ENCODE results near the gene REC114. TPM values are rescaled to one million over a fixed set of nuclear protein-coding genes. Genes with fewer than 3 reads are reported as not detected.

The REC114 gene
- total and polyA plus RNA-seq, 2 of the 8 experiments (the other 6 are each of a cell fraction or from before 2014, with no cell fraction given): 0.12 TPM; not detected in 1

- Histone ChIP-seq H3K79me1 (ENCODE audit: low read depth, low read length) (no peaks in the 10 kb centered on the region), H3K9me3 (ENCODE audit: insufficient read depth in 2 of 2, low read depth in 1 of 2, low read length in 1 of 2) (no peaks in the 10 kb centered on the region), H3K56ac (replicated peaks; ENCODE audit: insufficient read length, low read depth, low read length) (no peak overlapping the region), H3K27ac (ENCODE audit: low read depth, low read length) (no peak overlapping the region), H2BK12ac (ENCODE audit: low read depth, low read length) (no peak overlapping the region), H3K4me2 (ENCODE audit: insufficient read depth in 1 of 2, low read depth in 2 of 2, low read length in 2 of 2) (no peak overlapping the region), H2BK15ac (ENCODE audit: low read length) (no peak overlapping the region), H3K14ac (ENCODE audit: insufficient read length) (no peak overlapping the region), H4K5ac (ENCODE audit: insufficient read length, low read depth, low read length) (no peak overlapping the region), H3K18ac (ENCODE audit: extremely low read depth, low read length) (no peak overlapping the region), H3K23me2 (ENCODE audit: low read depth, low read length) (no peaks in the 10 kb centered on the region), H3K23ac (ENCODE audit: insufficient read length) (no peak overlapping the region), H4K91ac (replicated peaks; ENCODE audit: insufficient read length, low read length) (no peak overlapping the region), H2AFZ (ENCODE audit: low read length) (no peak overlapping the region), H3K4me1 (replicated peaks in 1 of 4; ENCODE audit: control insufficient read depth in 3 of 4, insufficient read depth in 4 of 4, low read length in 3 of 4) (peaks cover 0 to 3% (median under 1%) of the 10 kb centered on the region in 4 experiments; a peak in 2 of 7 replicates), H4K8ac (ENCODE audit: extremely low read depth, insufficient read depth, low read length) (no peak overlapping the region), H3K4ac (replicated peaks; ENCODE audit: insufficient read length, low read depth, low read length) (no peak overlapping the region), H3K4me3 (ENCODE audit: extremely low read depth in 1 of 4, insufficient read depth in 2 of 4, low read depth in 3 of 4, low read length in 4 of 4) (no peak overlapping the region), H2BK5ac (ENCODE audit: low read depth, low read length) (no peak overlapping the region), H2BK120ac (replicated peaks; ENCODE audit: low read depth, low read length) (no peak overlapping the region), H3K36me3 (ENCODE audit: control insufficient read depth in 2 of 4, insufficient read depth in 4 of 4, low read length in 3 of 4) (no peaks in the 10 kb centered on the region), H3K79me2 (ENCODE audit: control insufficient read depth in 1 of 2, insufficient read depth in 2 of 2, low read length in 2 of 2) (no peaks in the 10 kb centered on the region), H2AK5ac (ENCODE audit: low read depth, low read length) (no peak overlapping the region), H2BK20ac (ENCODE audit: low read length) (no peak overlapping the region), H3K9ac (replicated peaks in 1 of 4; ENCODE audit: extremely low read depth in 1 of 4, low read depth in 3 of 4, low read length in 3 of 4) (no peak overlapping the region), H3K27me3 (replicated peaks in 1 of 4; ENCODE audit: control insufficient read depth in 3 of 4, extremely low read depth in 1 of 4, insufficient read depth in 3 of 4, low read length in 3 of 4) (no peaks in the 10 kb centered on the region), H4K20me1 (replicated peaks in 1 of 2; ENCODE audit: control insufficient read depth in 1 of 2, insufficient read depth in 2 of 2, low read length in 2 of 2) (no peaks in the 10 kb centered on the region)
- ChIA-PET CTCF (ENCODE audit: partially characterized antibody) (no interaction called here), POLR2A (ENCODE audit: partially characterized antibody) (no interaction called here)
- DNase-seq (ENCODE audit: low read depth in 1 of 2, low spot score in 2 of 2): no peak
- no peak for FAIRE-seq
- TF ChIP-seq ASH2L (IDR thresholded peaks at IDR 0.05; ENCODE audit: low read length) (no peak), FOSL1 (IDR thresholded peaks at IDR 0.05; ENCODE audit: insufficient read depth, low read depth, low read length) (no peak), EP300 (IDR thresholded peaks at IDR 0.05; ENCODE audit: borderline replicate concordance in 1 of 2, low read depth in 2 of 2, low read length in 2 of 2) (no peak), E2F6 (IDR thresholded peaks at IDR 0.05) (no peak), TEAD4 (IDR thresholded peaks at IDR 0.05; ENCODE audit: low read depth, low read length) (no peak), KDM1A (IDR thresholded peaks at IDR 0.05; ENCODE audit: borderline replicate concordance, low read length) (no peak), GABPA (IDR thresholded peaks at IDR 0.05; ENCODE audit: borderline replicate concordance, insufficient read depth, low read length) (no peak), EZH2 (IDR thresholded peaks at IDR 0.05; ENCODE audit: low read depth, low read length, severe bottlenecking) (no peak), RNF2 (IDR thresholded peaks at IDR 0.05; ENCODE audit: borderline replicate concordance, low read depth, low read length, missing control alignments, poor library complexity, severe bottlenecking) (no peak), TAF7 (optimal IDR thresholded peaks at IDR 0.05; ENCODE audit: borderline replicate concordance, low read depth, low read length) (no peak), RBBP5 (IDR thresholded peaks at IDR 0.05; ENCODE audit: borderline replicate concordance, low read depth, low read length) (no peak), YY1 (IDR thresholded peaks at IDR 0.05; ENCODE audit: low read depth, low read length) (no peak), ZNF274 (IDR thresholded peaks at IDR 0.05; ENCODE audit: borderline replicate concordance, extremely low read depth, low read length) (no peak), PHF8 (conservative IDR thresholded peaks at IDR 0.05; ENCODE audit: low read depth, low read length) (no peak)
Measured at GRCh38 chr15:73403171-73403570, 39.8 kb upstream of the REC114 start.
